T-helper 17 cell (primary cell): ENCODE data around the gene SYNGR1. TPM values are rescaled to one million over a fixed set of nuclear protein-coding genes. Genes with fewer than 3 reads are reported as not detected.

Experiments
- ATAC-seq: fragments of 150-1000 bp; cut with Tn5 transposase; 2 replicates; pipeline ENCODE4 v1.10.0; 2021; ENCODE audit warnings: mild to moderate bottlenecking, moderate library complexity
- DNase-seq, 3 donors: peaks; one replicate each; pipeline versions ENCODE4 v3.0.0 to v3.0.0-alpha.2; 2020 to 2021
- H3K9me3 ChIP-seq: one replicate; pipeline ENCODE4 v1.7.0; 2013; ENCODE audit warnings: low read length, mild to moderate bottlenecking; ENCODE audit not compliant: control insufficient read depth, poor library complexity, severe bottlenecking
- H3K27ac Mint-ChIP-seq: one replicate; pipeline ENCODE4 v1.8.0; 2022; ENCODE audit warnings: mild to moderate bottlenecking, moderate library complexity, mixed read lengths
- H3K27me3 Mint-ChIP-seq: one replicate; pipeline ENCODE4 v1.8.0; 2022; ENCODE audit warnings: mixed read lengths
- H3K36me3 Mint-ChIP-seq: one replicate; pipeline ENCODE4 v1.8.0; 2022; ENCODE audit warnings: low read depth, mixed read lengths
- H3K4me1 Mint-ChIP-seq: one replicate; pipeline ENCODE4 v1.8.0; 2022; ENCODE audit warnings: mild to moderate bottlenecking, mixed read lengths
- H3K4me3 Mint-ChIP-seq: one replicate; pipeline ENCODE4 v1.8.0; 2022; ENCODE audit warnings: mild to moderate bottlenecking, moderate library complexity, mixed read lengths
- total RNA-seq, 4 donors: library from RNA in 2 of 4; stranded (reverse) in 2 of 4; gene quantifications; one replicate each; pipeline ENCODE4 v1.2.3 and lab custom pipeline; 2022 to 2026

Gene SYNGR1
- total RNA-seq, 2 donors from 2014 or later = 0.47 to 1.1 TPM

- H3K4me3 Mint-ChIP-seq = no peak overlapping the region
- H3K36me3 Mint-ChIP-seq = peaks cover 14% of the 10 kb centered on the region
- H3K27me3 Mint-ChIP-seq = no peaks in the 10 kb centered on the region
- ATAC-seq = no peak
- peaks cover 4% of the 10 kb centered on the region for H3K4me1 Mint-ChIP-seq
- no peaks in the 10 kb centered on the region for H3K9me3 ChIP-seq
- DNase-seq = no peak
- peak overlapping the region; percentile 21 for H3K27ac Mint-ChIP-seq
These were observed 69.3 kb downstream of the SYNGR1 start for GRCh38 chr22:39419096-39419495.

DNA sequence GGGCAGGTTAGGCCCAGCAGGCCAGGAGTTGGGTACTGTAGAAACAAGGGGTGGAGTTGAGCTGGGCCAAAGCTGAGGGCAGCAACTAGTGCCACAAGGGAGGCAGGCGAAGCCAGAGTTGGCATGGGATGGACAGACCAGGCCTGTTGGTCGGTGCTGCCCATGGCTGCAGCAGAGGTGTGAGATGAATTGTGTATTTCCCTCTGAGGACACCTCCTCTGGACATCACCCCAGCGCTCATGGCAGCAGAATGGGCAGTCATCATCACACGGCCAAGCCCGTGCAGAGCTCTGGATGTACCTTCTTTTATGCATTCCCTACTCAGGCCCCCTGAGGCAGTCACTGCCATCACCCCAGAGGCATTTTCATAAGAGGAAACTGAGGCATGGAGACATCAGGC is 70.1 kb downstream of the SYNGR1 start:
- Mint-ChIP-seq H3K27ac (peak overlapping the region; percentile 21), H3K36me3 (peaks cover 15% of the 10 kb centered on the region)

DNA sequence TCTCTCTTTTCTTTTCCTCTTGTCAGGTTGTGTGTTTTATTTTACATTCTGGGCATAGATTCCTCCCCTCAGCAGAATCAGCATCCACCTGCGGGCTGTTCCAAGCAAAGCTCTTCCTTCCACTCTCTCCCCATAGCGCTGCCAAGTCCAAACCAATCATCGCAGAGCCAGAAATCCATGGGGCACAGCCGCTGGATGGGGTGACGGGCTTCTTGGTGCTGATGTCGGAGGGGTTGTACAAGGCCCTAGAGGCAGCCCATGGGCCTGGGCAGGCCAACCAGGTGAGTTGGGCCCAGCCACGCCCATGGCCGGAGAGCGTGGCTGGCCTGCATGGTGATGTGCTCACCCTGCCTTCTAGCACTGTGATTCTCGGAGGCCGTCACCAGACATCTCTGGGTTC is 71.9 kb downstream of the SYNGR1 start:
- H3K36me3 Mint-ChIP-seq = peaks cover 15% of the 10 kb centered on the region
- no peaks in the 10 kb centered on the region for H3K27me3 Mint-ChIP-seq
- no peaks in the 10 kb centered on the region for H3K9me3 ChIP-seq
- no peak for DNase-seq
- no peak for ATAC-seq
- no peak overlapping the region for H3K4me3 Mint-ChIP-seq
- H3K4me1 Mint-ChIP-seq = peaks cover 2% of the 10 kb centered on the region
- H3K27ac Mint-ChIP-seq = no peak overlapping the region

More for the DNA sequence above, 70.1 kb downstream of the SYNGR1 start:
- Mint-ChIP-seq H3K27me3 (no peaks in the 10 kb centered on the region), H3K4me1 (peaks cover 2% of the 10 kb centered on the region), H3K4me3 (no peak overlapping the region)
- ATAC-seq (no peak), DNase-seq (no peak)
- H3K9me3 ChIP-seq = no peaks in the 10 kb centered on the region

- Mint-ChIP-seq H3K36me3 (peaks cover 15% of the 10 kb centered on the region), H3K27ac (no peak overlapping the region), H3K27me3 (no peaks in the 10 kb centered on the region), H3K4me3 (no peak overlapping the region), H3K4me1 (peaks cover 2% of the 10 kb centered on the region)
- no peak for ATAC-seq
- DNase-seq = no peak
- no peaks in the 10 kb centered on the region for H3K9me3 ChIP-seq
These were observed 72.3 kb downstream of the SYNGR1 start for GRCh38 chr22:39422101-39422500.

DNA sequence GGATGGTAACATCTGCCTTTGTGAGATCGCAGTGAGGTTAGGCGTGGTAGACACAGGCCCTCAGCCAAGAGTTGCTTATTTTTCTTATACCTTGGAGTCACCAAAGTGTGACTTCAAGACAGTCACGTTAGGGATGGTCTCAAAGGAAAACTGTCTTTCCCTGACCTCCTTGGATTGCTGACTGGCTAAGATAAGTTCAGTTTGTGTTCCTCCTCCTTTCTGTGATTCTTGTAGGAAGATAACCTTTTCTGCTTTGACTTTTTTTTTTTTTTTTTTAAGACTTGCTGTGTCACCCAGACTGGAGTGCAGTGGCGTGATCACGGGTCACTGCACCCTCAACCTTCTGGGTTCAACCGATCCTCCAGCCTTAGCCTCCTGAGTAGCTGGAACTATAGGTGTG is 72.9 kb downstream of the SYNGR1 start:
- peaks cover 2% of the 10 kb centered on the region for H3K4me1 Mint-ChIP-seq
- no peak overlapping the region for H3K27ac Mint-ChIP-seq
- peaks cover 15% of the 10 kb centered on the region for H3K36me3 Mint-ChIP-seq
- no peak for ATAC-seq
- DNase-seq = no peak
- H3K4me3 Mint-ChIP-seq = no peak overlapping the region
- H3K9me3 ChIP-seq = no peaks in the 10 kb centered on the region
- H3K27me3 Mint-ChIP-seq = no peaks in the 10 kb centered on the region

DNA sequence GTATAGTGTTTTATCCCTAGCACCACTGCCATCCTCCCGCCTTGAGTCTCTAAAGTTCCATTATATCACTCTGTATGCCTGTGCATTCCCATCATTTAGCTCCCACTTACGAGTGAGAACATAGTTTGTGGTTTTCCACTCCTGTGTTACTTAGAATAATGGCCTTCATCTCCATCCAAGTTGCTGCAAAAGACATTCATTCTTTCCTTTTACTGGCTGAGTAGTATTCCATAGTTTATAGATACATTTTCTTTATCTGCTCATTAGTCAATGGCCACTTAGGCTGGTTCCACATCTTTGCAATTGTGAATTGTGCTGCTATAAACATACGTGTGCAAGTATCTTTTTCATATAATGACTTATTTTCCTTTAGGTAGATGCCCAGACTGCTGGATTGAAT is 74.2 kb downstream of the SYNGR1 start:
- DNase-seq = no peak
- no peaks in the 10 kb centered on the region for H3K9me3 ChIP-seq
- H3K36me3 Mint-ChIP-seq = peaks cover 9% of the 10 kb centered on the region
- no peaks in the 10 kb centered on the region for H3K27me3 Mint-ChIP-seq
- peaks cover 2% of the 10 kb centered on the region for H3K4me1 Mint-ChIP-seq
- H3K27ac Mint-ChIP-seq = no peak overlapping the region
- ATAC-seq = no peak
- H3K4me3 Mint-ChIP-seq = no peak overlapping the region

DNA sequence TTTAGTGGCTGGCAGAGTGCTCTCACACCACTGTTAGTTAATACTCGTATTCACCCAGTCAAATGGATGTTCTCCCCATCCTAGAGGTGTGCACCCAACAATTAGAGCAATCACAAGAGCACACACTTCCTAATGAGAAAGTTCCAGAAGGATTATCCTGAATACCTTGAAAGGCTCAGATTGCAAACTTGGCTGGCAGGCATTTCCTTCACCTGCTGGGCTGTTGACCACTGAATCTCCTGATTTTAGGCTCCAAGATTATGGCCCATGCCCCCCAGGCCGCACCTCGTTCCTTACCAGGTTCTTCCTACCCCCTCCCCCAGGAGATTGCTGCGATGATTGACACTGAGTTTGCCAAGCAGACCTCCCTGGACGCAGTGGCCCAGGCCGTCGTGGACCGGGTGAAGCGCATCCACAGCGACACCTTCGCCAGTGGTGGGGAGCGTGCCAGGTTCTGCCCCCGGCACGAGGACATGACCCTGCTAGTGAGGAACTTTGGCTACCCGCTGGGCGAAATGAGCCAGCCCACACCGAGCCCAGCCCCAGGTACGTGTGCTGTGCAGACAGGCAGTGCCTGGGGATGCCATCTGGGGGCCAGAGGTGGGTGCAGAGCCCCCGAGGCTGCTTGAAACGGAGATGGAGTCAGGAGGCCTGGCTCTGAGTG is 76.7 kb downstream of the SYNGR1 start:
- H3K4me3 Mint-ChIP-seq = no peak overlapping the region
- DNase-seq (no peak), ATAC-seq (no peak)
- no peak overlapping the region for H3K27ac Mint-ChIP-seq
- H3K4me1 Mint-ChIP-seq = no peaks in the 10 kb centered on the region
- H3K36me3 Mint-ChIP-seq = peaks cover 7% of the 10 kb centered on the region
- H3K9me3 ChIP-seq = no peaks in the 10 kb centered on the region
- no peaks in the 10 kb centered on the region for H3K27me3 Mint-ChIP-seq

DNA sequence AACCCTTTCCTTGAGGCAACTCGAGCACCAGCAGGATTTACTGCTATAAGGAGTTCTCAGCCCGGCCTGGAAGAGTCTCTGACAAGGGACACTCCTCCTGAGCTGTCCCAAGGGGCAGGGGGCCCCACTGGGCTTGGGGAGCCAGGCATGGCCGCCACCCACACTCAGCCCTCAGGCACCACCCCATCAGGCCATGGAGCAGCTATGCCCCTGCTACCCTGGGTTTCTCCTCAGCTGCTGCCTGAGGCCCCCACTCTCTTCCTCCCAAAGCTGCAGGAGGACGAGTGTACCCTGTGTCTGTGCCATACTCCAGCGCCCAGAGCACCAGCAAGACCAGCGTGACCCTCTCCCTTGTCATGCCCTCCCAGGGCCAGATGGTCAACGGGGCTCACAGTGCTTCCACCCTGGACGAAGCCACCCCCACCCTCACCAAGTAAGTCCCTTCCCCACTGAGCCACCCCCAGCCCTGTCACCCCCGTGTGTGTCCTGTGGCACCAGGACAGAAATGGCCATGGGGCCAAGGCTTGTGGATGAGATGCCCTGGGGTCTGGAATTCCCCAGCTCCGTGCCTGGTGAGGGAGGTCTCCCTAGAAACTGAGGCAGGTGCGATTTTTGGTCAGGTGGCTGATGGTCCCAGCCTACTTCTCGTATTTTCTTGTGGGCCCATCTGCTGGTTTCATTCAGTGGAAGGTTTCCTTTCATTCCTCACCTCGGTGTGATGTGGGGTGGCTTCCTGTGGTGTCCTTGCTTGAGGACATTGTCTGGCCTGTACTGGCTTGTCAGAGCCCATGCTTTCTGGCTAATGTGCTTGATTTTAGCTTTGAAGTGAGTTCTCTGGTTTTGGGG is 78.2 kb downstream of the SYNGR1 start:
- no peak overlapping the region for H3K4me3 Mint-ChIP-seq
- H3K9me3 ChIP-seq = no peaks in the 10 kb centered on the region
- no peak overlapping the region for H3K27ac Mint-ChIP-seq
- ATAC-seq (no peak), DNase-seq (no peak)
- peaks cover 3% of the 10 kb centered on the region for H3K36me3 Mint-ChIP-seq
- H3K4me1 Mint-ChIP-seq = no peaks in the 10 kb centered on the region
- no peaks in the 10 kb centered on the region for H3K27me3 Mint-ChIP-seq

DNA sequence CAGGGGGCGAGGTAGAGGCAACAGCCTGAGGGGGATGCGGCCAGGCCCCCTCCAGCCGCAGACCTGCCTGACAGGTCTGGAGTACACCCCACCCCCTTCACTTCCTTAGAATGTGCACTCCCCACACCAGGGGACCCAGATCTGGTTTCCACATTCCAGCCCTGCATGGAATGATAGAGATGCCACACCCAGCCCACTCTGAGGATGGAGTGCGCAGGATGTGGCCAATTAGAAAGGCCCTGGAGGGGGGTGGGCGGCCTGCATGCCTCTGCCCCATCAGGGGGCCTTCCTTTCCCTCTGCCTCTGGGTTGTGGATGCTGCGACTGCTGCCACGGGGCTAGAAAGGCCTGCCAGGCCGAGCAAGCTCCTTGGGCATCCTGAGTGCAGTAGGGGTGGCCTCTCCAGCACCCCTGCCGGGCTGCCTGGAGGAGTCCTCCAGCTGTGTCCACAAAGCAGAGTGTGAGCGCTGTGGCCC is 78.8 kb downstream of the SYNGR1 start:
- ATAC-seq (no peak), DNase-seq (no peak)
- H3K27ac Mint-ChIP-seq = no peak overlapping the region
- no peaks in the 10 kb centered on the region for H3K27me3 Mint-ChIP-seq
- H3K4me1 Mint-ChIP-seq = no peaks in the 10 kb centered on the region
- no peaks in the 10 kb centered on the region for H3K9me3 ChIP-seq
- H3K36me3 Mint-ChIP-seq = peaks cover 3% of the 10 kb centered on the region
- no peak overlapping the region for H3K4me3 Mint-ChIP-seq

GRCh38 chr22:39429186-39429585 is 79.4 kb downstream of the SYNGR1 start:
- H3K36me3 Mint-ChIP-seq = no peaks in the 10 kb centered on the region
- ATAC-seq (no peak), DNase-seq (no peak)
- H3K27me3 Mint-ChIP-seq = no peaks in the 10 kb centered on the region
- H3K9me3 ChIP-seq = no peaks in the 10 kb centered on the region
- H3K27ac Mint-ChIP-seq = no peak overlapping the region
- H3K4me1 Mint-ChIP-seq = no peaks in the 10 kb centered on the region
- no peak overlapping the region for H3K4me3 Mint-ChIP-seq

DNA sequence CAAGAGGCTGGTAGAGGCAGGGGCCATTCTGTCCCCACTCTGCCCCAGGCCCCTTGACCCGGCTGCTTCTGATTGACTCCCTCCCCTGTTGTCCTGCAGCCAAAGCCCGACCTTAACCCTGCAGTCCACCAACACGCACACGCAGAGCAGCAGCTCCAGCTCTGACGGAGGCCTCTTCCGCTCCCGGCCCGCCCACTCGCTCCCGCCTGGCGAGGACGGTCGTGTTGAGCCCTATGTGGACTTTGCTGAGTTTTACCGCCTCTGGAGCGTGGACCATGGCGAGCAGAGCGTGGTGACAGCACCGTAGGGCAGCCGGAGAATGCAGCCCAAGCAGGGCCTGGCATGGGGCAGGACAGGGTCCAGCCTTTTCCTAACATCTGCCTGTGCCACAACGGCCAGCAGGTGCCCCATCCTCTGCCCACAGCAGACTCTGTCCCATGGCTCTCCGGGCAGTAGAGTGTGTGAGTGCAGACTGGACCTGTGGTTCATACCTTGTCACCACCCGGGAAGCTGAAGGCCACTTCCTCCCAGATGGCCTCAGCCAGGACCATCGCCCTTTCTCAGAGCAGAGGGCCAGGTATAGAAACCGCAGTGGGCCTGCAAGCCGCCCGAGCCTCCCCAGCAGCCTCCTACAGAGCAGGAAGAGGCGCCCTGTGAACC is 80.3 kb downstream of the SYNGR1 start:
- Mint-ChIP-seq H3K4me1 (no peaks in the 10 kb centered on the region), H3K27me3 (no peaks in the 10 kb centered on the region), H3K4me3 (no peak overlapping the region), H3K27ac (no peak overlapping the region), H3K36me3 (no peaks in the 10 kb centered on the region)
- ATAC-seq (no peak), DNase-seq (no peak)
- no peaks in the 10 kb centered on the region for H3K9me3 ChIP-seq

GRCh38 chr22:39430576-39431150 is 80.9 kb downstream of the SYNGR1 start:
- H3K36me3 Mint-ChIP-seq = no peaks in the 10 kb centered on the region

GRCh38 chr22:39431216-39431801 is 81.5 kb downstream of the SYNGR1 start:
- Mint-ChIP-seq H3K36me3 (no peaks in the 10 kb centered on the region), H3K4me3 (no peak overlapping the region), H3K4me1 (no peaks in the 10 kb centered on the region), H3K27me3 (no peaks in the 10 kb centered on the region), H3K27ac (no peak overlapping the region)
- no peaks in the 10 kb centered on the region for H3K9me3 ChIP-seq
- ATAC-seq (no peak), DNase-seq (no peak)

More at GRCh38 chr22:39430576-39431150, 80.9 kb downstream of the SYNGR1 start:
- H3K27me3 Mint-ChIP-seq = no peaks in the 10 kb centered on the region
- no peak overlapping the region for H3K27ac Mint-ChIP-seq
- H3K4me3 Mint-ChIP-seq = no peak overlapping the region
- H3K9me3 ChIP-seq = no peaks in the 10 kb centered on the region
- DNase-seq (no peak), ATAC-seq (no peak)
- no peaks in the 10 kb centered on the region for H3K4me1 Mint-ChIP-seq
